ENCODE data around the gene STRBP.
"Not testable (repeated sequence)": the region's sequence is repeated elsewhere in the genome, so short reads cannot be mapped to it uniquely, and the experiment has no call there.

The STRBP gene

DNA sequence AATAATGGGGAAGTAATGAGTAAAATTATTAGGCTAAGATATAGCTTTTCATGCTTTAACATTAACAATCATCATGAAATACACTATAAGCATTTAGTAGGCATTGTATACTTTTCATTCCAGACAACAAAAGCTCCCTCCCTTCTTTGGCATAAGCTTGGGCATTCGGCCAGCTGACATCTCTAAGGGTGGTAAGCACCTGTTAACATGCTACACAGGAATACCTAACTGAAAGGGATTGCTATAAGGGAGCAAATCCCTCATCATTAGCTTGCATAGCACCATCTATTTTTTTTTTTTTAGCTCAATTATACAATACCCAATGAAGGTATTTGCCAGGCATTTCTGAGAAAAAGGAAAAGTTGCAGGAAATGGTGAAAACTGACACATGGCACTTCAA lies 16.6 kb downstream of the STRBP start:
- no peak for DNase-seq (ENCODE audit: insufficient read length, low spot score)

DNA sequence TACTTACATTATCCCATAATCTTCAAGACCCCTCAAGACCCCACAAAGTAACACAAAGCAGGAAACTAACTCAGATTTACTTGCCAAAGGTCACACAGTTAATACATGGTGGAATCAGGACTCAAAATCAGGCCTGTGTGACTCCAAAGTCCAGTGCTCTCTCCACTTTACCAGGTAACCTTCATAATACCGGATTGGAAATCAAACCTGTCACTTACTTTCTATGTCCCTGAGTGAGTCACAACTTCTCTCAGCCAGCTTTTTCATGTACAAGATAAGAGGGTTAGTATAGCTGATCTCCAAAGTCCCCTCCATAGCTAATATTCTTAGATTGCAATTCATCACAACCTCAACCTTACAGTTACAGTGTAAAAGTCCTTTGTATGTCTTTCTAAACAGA lies 17.1 kb downstream of the STRBP start:
- FAIRE-seq (no peak), DNase-seq (ENCODE audit: insufficient read length, low spot score) (no peak)

More for the DNA sequence above, 16.6 kb downstream of the STRBP start:
- FAIRE-seq, result no peak

DNA sequence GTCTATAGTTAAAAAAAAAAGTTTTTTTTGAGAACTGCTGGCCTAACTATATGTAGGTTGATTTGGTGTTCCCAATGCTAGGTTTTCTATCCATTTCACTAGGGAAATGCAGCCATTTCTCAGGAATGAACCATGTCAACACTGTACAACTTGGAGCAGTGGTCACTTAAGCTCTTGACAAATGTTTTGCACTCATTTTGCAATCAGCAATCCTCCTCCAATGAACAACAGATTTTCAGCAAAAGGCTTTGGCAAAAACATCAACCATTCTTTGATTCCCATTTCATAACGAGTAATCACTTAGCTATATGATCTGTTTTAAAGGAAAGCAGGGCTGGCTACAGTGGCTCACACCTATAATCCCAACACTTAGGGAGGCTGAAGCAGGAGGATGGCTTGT lies 17.9 kb downstream of the STRBP start:
- DNase-seq (ENCODE audit: insufficient read length, low spot score) (no peak), FAIRE-seq (no peak)

DNA sequence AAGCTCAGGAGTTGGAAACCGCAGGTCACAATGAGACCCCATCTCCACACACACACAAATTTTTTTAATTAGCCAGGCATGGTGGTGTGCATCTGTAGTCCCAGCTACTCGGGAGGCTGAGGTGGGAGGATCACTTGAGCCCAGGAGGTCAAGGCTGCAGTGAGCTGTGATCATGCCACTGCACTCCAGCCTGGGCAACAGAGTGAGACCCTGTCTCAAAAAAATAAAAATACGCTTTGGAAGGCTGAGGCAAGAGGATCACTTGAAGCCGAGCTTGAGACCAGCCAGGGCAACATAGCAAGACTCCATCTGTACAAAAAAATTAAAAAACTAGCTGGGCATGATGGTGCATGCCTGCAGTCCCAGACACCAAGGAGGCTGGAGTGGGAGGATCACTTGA lies 19.2 kb downstream of the STRBP start:
- not testable (repeated sequence) for FAIRE-seq; DNase-seq (ENCODE audit: insufficient read length, low spot score)

DNA sequence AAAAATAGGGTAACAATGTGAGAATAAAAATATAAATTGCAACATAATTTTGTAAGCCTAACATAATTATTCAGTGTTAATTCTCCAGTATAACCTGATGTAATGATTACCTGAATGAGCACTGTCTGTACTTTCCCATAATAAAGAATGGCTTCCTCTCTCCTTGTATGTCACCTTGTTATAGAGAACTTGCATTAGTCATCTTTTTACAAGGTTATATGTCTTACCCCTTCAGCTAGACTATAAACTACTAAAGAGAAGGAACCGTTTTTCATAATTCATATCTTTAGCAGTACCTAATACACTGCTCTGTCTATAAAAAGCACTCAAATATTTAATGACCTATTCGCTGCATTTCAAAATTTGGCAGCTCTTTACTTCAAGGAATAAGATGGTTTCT lies 19.8 kb downstream of the STRBP start:
- FAIRE-seq, result no peak
- DNase-seq (ENCODE audit: insufficient read length, low spot score), result no peak

DNA sequence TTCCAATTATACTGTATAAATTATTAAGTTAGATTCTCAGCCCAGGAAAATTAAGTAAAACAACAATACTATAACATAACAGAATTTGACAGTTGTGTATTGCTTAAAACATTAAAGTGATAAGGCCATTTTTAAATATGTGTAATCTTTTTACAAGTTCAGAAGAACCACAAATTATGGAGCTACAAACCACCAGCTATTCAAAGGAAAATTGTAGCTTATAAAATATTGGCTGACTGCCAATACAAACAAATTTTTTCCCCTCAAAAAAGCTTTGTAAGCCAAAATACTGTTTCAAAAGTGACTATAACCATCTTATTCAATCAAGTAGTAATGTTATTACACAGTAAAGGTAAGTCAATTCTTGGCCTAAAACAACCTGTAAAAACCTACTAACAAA lies 21.9 kb downstream of the STRBP start:
- no peak for FAIRE-seq
- no peak for DNase-seq (ENCODE audit: insufficient read length, low spot score)

DNA sequence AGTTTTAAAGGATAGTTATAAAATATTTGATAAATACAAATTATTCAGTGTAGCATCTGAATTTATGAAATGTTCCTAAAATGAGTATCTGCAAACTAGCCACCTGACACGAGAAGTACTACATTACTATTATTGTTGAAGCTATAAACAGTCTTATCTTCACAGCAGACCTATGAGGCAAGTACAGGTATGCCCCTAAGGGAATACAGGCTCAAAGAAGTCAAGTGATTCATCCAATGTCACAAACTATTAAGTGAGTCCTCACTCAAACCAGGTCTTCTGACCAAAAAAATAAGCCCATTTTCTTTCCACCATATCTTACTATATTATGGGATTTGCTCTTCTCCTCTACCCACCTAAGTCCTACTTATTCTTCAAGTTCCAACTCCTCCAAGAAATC lies 28.7 kb downstream of the STRBP start:
- DNase-seq (ENCODE audit: insufficient read length, low spot score) (no peak), FAIRE-seq (no peak)

DNA sequence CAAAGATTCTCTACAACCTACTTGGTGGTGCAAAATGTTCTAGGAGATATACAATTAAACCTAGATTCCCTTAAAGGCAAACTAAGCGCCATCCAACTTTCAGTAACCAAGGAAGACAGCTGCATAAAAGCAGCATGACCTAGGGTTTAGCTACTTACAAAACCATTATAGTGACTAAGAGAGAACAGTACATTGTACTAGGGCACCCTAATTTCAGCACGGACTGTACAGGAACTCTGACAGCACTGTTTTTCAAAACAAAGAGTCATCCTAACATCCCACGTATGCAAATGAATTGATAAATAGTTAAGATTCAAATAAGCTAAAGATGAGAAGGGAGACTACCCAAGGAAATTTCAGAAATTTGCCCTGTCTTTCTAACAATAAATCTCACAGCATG lies 30.0 kb downstream of the STRBP start:
- FAIRE-seq (no peak), DNase-seq (ENCODE audit: insufficient read length, low spot score) (no peak)

DNA sequence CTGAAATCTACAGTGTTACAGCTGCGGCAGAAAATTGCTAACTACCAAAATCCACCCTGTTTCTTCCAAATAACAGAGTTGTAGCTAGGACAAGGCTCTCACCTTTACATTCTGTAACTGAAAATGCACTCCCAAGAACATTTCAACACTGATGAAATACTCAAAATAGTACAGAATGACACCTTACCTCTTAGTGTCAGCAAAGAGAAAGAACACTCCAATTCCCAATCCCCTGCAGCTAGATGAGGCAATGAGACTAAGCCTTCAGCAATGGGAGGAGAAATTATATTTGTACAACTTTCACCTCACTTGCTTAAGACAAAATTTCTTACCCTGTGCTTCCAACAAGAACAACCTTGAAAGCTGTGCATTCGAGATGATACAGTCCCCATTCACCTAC lies 31.2 kb downstream of the STRBP start:
- no peak for FAIRE-seq

DNA sequence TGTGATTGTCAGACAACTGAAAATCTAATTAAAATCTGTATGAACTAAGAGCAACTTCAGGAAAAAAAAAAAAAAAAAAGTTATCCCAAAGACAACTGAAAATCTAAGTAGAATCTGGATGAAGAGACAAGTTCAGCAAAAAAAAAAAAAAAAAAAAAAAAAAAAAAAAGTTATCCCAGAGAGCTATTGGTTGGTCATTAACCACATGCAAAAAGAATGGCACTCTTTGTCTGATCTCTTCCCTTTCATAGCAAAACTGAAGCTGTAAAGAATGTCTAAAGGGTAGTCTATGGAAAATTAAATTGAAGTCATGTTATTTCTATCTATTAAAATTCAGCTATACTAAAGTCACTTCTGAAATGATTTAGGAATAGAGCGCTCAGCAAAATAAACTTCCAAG lies 32.9 kb downstream of the STRBP start:
- FAIRE-seq (no peak), DNase-seq (ENCODE audit: insufficient read length, low spot score) (no peak)

More for the DNA sequence above, 31.2 kb downstream of the STRBP start:
- no peak for DNase-seq (ENCODE audit: insufficient read length, low spot score)

DNA sequence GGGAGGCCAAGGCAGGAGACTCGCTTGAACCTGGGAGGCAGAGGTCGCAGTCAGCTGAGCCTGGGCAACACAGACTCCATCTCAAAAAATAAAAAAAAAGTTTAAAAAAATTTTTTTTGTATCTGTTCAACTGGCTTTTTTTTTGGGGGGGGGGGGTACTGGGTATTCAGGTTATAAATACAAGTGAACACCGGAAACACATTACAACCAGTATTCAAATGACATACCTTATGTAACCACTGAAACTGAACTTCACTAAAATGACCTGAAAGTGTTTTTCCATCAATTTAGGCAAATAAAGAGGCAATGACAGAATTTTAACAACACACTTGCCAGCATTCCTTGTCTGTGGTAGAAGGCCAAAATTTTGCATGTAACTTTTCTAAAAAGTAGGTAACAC lies 33.5 kb downstream of the STRBP start:
- FAIRE-seq, result no peak
- no peak for DNase-seq (ENCODE audit: insufficient read length, low spot score)

DNA sequence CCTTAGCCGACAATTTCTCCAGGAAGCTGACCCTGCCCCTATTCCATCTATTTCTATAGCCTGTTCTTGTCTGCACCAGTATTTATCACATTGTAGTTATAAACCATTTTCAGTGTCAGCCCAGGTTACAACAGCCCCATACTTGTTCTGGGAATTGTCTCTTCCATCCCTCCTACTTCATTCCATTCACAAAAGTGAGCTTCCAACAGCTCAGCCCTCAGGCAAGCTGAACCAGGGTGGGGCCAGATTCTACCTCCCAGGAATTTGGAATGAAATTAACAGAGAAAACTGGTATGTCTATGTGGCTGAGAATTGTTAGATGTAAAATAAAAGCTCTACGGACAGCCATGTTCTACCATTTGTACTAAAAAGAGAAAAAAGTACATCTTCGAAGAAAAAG lies 36.1 kb downstream of the STRBP start:
- FAIRE-seq (no peak), DNase-seq (ENCODE audit: insufficient read length, low spot score) (no peak)

DNA sequence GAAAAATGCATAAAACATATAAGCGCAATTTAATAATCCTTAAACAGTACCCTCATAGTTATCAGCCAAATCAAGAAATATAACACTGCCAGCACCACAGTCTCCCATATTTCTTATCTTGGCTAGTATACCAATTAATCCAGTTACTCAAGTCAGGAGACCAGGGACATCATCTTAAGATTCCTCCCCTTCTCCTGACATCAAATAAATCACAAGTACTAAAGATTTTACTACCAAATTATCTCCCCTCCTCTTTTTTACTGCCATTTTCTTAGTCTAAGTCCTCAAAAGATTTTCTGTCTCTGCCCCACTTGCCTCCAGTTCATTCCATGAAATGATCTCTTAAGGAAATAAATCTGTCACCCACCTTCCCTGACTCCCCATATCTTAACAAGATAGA lies 37.0 kb downstream of the STRBP start:
- FAIRE-seq (no peak), DNase-seq (ENCODE audit: insufficient read length, low spot score) (no peak)

DNA sequence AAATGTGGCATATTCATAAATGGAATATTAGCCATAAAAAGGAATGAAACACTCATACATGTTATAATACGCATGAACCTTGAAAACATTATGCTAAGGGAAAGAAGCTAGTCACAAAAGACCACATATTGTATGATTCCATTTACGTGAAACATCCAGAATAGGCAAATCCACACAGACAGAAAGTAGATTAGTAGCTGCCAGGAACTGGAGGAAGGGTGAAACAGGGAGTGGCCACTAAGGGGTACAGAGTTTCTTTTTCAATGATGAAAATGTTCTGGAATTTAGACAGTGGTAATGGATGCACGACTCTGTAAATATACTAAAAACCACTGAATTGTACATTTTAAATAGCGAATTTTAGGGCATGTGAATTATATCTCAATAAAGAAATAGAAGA lies 39.4 kb downstream of the STRBP start:
- FAIRE-seq (no peak), DNase-seq (ENCODE audit: insufficient read length, low spot score) (no peak)

DNA sequence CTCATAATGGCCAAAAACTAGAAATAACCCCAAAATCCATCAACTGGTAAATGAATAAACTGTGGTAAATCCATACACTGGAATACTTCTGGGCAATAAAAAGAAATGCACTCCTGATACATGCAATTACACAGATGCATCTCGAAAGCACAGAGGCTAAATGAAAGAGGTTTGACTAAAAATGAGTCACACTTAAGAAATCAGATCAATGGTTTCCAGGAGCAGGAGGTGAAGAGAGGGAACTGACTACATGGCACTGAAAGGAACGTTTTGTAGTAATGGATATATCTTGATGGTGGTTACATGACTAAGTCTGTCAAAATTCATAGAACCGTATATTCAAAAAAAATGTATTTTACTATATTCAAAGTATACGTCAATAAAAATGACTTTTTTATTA lies 42.4 kb downstream of the STRBP start:
- FAIRE-seq (no peak), DNase-seq (ENCODE audit: insufficient read length, low spot score) (no peak)

DNA sequence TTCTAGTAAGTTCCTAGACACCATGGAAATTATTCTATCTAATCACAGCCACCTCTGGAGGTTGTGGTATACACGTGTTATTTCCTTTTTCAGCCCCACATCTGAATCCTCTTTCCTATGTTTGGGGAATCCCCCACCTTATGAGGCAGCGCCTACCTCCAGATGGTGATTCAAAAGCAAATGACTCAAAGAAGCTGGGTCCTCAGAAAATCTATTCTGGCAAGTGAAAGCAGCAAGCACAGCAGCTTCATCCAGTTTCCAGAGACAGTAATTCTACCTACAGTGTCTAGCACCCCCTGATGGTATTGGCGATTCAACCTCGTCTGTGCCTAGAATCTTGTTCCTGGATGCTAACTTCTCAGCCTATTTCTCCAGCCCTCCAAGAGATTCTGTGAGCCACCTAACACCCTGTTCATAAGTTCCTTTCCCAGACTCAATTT lies 43.0 kb downstream of the STRBP start:
- peak; percentile 30 for DNase-seq (ENCODE audit: insufficient read length, low spot score)

DNA sequence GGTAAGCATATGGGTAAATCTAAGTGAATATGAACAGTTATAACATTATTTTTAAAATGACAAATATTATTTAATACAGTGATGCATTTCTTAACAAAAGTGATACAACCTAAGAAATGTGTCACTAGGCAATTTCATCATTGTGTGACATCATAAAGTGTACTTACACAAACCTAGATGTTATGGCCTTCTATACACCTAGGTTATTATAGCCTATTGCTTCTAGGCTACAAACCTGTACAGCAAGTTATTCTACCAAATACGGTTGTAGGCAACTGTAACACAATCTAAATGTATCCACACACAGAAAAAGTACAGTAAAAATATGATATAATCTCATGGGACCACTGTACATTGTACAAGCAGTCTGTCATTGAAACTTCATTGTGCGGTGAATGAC lies 48.3 kb downstream of the STRBP start:
- DNase-seq (ENCODE audit: insufficient read length, low spot score) (no peak), FAIRE-seq (no peak)

More for the DNA sequence above, 43.0 kb downstream of the STRBP start:
- no peak for FAIRE-seq

DNA sequence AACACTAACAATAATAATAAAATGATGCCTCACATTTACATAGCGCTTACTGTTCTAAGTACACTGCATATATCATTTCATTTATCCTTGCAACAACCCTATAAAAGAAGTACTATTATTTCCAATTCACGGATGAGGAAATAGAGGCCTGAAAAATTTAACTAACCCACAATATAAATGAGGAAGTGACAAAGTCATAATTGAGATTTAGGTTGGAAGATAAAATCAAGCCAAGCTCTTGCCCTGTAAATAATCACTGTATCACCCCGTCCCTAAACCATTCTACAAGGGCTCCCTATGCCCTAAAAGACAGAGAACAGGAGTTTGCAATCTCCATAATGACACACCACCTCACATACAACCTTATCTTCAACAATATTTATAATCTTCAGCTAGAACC lies 49.6 kb downstream of the STRBP start:
- FAIRE-seq, result no peak
- no peak for DNase-seq (ENCODE audit: insufficient read length, low spot score)

DNA sequence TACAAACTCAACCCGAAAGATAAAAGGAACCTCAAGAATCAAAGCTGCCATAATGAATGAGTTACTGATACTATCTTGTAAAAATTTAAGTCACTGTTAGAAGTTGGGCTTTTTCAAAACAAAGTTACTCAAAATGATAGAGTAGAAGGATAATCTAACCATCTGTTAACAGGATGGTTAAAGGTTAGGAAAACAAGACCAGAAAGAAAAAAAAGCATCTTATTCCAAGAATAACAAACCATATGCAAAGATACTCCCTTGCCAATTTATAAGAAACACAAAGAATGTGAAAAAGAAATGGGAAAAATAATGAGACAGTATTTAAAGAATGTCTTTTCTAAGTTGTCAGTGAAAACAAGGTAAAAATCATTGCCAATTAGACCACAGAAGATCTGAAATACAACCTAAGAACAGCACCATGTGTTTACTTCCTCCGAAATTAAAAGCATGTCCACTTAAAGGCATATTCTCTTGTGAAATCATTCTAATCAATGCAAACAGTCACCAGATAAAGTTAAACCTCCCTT lies 51.2 kb downstream of the STRBP start:
- FAIRE-seq, result no peak
- DNase-seq (ENCODE audit: insufficient read length, low spot score), result no peak

DNA sequence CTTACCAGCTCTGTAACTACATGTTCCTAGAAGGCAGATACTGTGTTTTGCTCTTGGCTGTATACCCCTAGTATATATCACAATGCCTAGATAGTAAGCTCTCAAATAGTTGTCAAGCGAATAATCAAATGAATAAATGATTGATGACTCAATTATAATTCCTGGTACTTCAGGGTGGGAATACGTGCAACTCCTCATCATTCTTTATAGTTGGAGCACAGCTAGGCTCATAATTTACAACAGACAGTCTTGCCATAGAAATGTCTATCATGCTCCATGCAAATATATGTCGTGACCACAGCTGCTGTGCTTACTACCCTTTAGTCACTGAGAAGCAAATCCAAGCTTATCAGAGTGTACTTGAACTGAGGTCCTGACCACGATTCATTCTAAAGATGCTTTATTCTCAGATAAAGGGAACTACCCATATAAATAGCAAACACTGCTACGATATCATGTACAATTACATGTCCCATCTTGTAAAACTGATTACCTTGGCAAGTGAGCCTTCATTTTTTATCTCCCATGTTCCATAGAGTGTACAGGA lies 52.1 kb downstream of the STRBP start:
- FAIRE-seq (no peak), DNase-seq (ENCODE audit: insufficient read length, low spot score) (no peak)

DNA sequence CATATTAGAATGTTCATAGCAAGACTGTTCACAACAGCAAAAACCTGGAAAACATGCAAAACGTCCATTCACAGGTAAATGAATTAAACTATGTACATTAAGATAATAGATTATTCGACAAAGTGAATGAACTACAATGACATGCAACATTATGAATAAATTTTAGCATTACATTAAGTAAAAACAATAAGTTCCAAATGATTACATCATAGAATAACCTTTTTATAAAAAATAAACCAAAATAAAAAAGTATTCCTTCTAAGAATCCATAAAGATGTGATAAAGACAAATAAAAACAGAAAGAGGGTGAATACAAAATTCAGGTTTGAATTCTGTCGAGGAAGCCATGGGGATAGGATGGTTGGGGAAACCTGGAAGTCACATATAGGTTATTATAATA lies 57.3 kb downstream of the STRBP start:
- FAIRE-seq (no peak), DNase-seq (ENCODE audit: insufficient read length, low spot score) (no peak)

DNA sequence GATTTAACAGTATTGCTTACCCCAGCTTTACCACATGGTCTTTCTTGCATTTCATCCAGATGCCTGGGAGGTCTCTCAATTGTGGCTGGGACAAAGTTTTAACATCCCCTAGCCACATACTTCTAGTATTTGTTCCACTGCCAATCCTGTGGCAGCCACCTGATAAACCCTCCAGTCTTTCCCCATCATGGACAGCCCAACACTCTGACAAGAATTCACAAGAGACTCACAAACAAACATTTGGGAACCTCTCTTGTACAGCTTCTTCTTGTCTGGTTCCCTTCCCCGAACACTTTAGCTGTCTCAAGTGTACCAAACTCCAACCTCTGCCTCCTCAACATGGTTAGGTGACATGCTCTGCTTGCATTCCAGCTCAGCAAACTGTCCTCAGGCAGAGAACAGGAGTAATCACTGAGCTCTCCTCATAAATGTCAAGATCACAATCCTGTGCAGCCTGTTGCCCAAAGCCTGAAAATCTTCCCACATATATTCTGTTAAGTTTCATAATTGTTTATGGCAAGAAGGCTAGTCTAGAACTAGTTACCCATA lies 59.7 kb downstream of the STRBP start:
- no peak for DNase-seq (ENCODE audit: insufficient read length, low spot score)

DNA sequence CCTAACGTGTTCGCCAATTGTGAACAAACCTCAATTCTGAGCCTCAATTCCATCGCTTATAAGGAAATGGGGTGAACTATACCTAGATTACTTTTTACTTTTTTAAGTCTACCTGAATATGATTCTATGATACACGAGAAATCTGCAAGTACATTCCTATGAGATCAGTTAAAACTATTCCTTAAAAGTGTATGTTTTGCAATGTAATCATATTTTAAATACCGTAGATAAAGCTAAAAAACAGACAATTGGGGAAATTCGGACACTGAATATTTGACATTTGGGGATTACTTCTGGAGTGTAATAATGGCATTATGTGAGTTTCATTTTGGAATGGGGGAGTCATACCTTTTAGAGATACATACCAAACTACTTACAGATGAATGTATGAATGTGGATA lies 62.3 kb downstream of the STRBP start:
- no peak for FAIRE-seq
- DNase-seq (ENCODE audit: insufficient read length, low spot score), result no peak

More for the DNA sequence above, 59.7 kb downstream of the STRBP start:
- no peak for FAIRE-seq

Data from HTR-8/SVneo (cell line).